SK-N-MC (cell line): ENCODE results near the gene ZNF423.

Source experiments
- DNase-seq: peaks from one replicate; pipeline ENCODE4 v3.0.0-alpha.2; 2011; ENCODE audit warnings: low read depth, low spot score
- H3K27ac ChIP-seq: fragments of 200-600 bp; sonication (generic); 2 replicates; pipeline ENCODE4 v1.5.1; 2016; ENCODE audit warnings: mixed run types
- H3K36me3 ChIP-seq: fragments of 200-600 bp; sonication (generic); 2 replicates; pipeline ENCODE4 v1.6.1; 2017; ENCODE audit warnings: antibody characterized with exemption, low read length, mixed read lengths; ENCODE audit not compliant: insufficient read depth
- H3K4me3 ChIP-seq: fragments of 200-600 bp; sonication (generic); 2 replicates; pipeline ENCODE4 v1.5.1; 2016
- H3K9ac ChIP-seq: fragments of 200-600 bp; sonication (generic); 2 replicates; pipeline ENCODE4 v1.8.0; 2017; ENCODE audit warnings: mixed run types, mixed read lengths; ENCODE audit not compliant: insufficient read length
- H3K9me3 ChIP-seq: fragments of 200-600 bp; sonication (generic); 2 replicates; pipeline ENCODE4 v1.6.1; 2017; ENCODE audit warnings: low read depth, mild to moderate bottlenecking, antibody characterized with exemption, low read length, moderate library complexity, mixed read lengths
- EZH2 ChIP-seq: fragments of 200-600 bp; sonication (generic); IDR thresholded peaks from one replicate; pipeline ENCODE4 v1.6.1; 2017; ENCODE audit warnings: antibody characterized with exemption
- FOXP2 ChIP-seq: optimal IDR thresholded peaks from 2 replicates; pipeline ENCODE3; 2011; ENCODE audit warnings: mild to moderate bottlenecking, moderate library complexity; ENCODE audit not compliant: insufficient read depth; ENCODE audit errors: extremely low read length, control extremely low read depth
- POLR2AphosphoS5 ChIP-seq: IDR thresholded peaks from 2 replicates; pipeline ENCODE4 v1.6.1; 2012; ENCODE audit warnings: mild to moderate bottlenecking, low read depth, low read length, borderline replicate concordance

Gene ZNF423

DNA sequence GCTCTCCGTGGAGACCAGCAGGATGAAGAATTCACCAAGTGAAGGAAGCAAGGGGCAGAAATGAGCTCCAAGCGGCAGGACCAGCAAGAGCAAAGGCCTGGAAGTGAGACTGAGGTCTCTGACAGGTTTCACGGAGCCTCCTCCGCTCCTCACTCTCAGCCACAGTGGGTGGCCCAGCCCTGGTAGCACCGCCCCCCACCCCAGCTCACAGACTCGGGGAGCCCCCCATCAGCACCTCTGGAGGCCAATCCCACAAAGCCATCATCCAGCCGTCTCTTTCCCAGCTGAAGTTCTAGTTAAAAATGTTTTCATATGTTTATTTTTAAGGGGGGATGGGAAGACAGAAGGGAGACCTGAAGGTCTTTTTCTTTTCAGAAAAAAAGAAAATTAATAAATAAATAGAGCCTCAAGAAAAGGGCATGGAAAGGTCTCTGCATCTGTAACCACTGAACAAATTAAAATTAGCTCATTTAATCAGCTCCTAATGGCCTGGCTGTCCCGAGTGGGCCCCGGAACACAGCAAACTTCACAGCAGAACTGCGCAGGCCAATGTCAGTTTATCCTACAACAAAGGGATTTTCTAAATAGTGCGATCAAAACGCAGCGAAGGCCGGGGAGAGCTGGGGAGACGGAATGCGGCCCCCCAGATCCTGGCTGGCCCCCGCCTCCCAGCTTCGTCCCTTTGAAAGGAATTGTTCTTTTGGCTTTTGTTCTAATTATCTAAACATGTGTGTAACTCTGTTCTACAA is 190.3 kb downstream of the ZNF423 start:
- H3K4me3 ChIP-seq, result no peak overlapping the region
- no peak overlapping the region for H3K9ac ChIP-seq
- H3K36me3 ChIP-seq, result no peaks in the 10 kb centered on the region
- TF ChIP-seq POLR2AphosphoS5, result no peak
- no peak for TF ChIP-seq EZH2
- TF ChIP-seq FOXP2, result no peak
- DNase-seq, result no peak
- no peak overlapping the region for H3K27ac ChIP-seq
- H3K9me3 ChIP-seq, result no peaks in the 10 kb centered on the region

DNA sequence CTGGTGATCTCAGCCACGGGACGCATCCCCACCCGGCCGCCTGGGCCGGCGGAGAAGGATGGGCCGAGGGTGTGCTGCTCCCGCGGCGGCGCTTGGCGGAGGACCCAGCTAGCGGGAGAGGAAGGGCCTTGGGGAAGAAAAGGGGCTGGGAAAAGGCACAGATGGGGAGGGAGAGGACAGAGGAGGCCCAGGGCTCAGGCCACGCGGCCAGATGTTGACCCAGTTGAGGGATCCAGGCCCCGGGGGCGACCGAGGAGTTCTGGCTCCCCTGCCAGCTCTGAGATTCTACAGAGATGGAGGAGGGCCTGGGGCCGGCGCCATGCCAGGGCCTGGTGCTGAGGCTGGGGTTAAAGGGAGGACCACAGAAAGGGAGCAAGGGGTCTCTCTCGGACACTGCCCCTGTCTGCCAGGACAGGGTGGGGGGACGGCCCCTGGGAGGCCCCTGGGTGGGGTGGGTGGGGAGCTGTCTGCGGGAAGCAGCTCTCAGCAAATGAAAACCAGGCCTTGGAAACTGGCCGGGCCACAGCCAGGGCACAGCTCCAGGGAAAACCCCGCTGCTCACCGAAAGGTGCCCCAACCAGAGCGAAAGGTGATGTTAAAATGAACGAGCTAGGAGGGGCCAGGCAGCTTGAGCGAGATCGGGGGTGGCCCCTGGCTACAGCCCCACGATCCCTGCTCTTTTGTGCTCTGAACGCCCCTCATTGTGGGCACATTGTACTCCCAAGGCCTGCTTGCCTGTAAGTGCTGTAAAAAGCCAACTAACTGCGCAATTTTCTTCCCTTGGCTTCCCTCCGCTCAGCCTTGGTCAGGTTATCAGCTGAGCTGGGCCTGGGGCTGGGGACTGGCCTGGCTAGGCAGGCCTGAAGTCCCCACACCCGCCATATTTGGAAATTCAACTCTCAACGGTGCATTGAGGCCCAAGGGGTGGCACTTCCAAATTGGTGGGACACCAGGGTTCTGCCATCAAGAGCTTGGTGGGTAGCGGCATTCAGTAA is 191.4 kb downstream of the ZNF423 start:
- Histone ChIP-seq H3K9me3 (no peaks in the 10 kb centered on the region), H3K9ac (no peak overlapping the region), H3K36me3 (no peaks in the 10 kb centered on the region), H3K4me3 (no peak overlapping the region), H3K27ac (no peak overlapping the region)
- DNase-seq, result no peak
- TF ChIP-seq POLR2AphosphoS5 (no peak), EZH2 (no peak), FOXP2 (no peak)

DNA sequence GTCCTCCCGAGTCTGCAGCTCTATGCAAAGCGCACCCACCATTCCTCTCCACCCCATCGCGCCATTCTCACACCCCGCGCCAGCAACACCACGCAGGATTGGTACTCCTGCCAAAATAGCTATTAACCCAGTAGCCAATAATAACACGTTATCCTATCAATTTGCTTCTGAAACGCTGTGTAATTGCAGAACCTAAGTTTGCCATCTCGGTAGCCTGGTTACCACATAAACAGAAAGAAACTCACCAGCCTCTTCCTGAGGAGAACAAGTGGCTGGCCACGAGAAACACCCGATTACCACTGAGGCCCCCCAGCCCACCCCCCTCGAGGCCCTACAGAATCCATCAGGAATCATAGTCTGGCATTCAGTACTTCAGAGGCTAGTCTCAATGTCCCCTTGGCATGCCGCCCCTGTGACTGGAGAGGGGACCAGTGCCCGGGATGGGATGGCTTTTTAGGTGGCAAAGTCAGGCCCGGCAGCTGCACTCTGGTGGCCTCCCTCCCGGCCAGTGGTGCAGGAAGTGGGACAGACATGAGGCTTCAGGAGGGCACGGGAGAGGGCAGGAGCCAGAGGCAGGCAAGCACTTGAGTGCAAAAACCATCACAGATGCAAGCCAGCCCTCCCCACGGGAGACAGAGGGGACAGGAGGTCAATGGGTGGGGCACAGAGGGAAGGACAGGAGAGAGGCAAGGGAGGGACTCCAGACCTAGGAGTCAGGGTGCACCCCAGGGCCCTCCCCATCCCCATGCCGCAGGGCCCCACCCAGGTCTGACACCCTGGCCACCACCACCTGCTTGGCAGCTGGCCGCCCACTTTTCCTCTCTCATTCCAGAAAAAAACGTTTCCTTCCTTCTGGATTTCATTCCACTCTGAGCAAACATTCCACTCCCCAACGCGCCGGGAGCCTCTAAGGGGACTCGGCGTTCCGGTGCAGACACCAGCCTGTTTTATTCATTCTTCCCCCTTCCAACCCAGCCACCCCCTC is 192.5 kb downstream of the ZNF423 start:
- Histone ChIP-seq H3K4me3 (no peak overlapping the region), H3K9ac (no peak overlapping the region), H3K36me3 (no peaks in the 10 kb centered on the region), H3K9me3 (no peaks in the 10 kb centered on the region), H3K27ac (no peak overlapping the region)
- no peak for DNase-seq
- TF ChIP-seq POLR2AphosphoS5 (no peak), FOXP2 (no peak), EZH2 (no peak)

DNA sequence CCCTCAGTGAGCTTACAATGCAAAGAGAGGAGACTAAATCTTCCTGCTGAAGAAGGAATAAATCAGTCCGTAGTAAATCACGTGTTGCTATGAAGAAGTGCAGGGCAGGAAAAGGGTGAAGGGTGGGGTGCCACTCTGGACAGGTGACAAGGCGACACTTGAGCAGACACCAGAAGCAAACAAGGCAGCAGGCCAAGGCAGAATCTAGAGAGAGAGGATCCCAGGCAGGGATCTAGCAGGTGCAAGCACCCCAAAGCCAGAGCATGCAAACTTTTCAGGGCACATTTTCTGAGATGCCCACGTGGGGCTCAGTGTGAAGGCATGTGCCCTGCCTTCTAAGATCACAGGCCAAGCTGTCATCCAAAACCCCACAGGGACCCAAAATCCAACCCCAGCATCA is 193.3 kb downstream of the ZNF423 start:
- Histone ChIP-seq H3K9me3 (no peaks in the 10 kb centered on the region), H3K36me3 (no peaks in the 10 kb centered on the region), H3K4me3 (no peak overlapping the region), H3K27ac (no peak overlapping the region), H3K9ac (no peak overlapping the region)
- TF ChIP-seq POLR2AphosphoS5 (no peak), EZH2 (no peak), FOXP2 (no peak)
- no peak for DNase-seq

DNA sequence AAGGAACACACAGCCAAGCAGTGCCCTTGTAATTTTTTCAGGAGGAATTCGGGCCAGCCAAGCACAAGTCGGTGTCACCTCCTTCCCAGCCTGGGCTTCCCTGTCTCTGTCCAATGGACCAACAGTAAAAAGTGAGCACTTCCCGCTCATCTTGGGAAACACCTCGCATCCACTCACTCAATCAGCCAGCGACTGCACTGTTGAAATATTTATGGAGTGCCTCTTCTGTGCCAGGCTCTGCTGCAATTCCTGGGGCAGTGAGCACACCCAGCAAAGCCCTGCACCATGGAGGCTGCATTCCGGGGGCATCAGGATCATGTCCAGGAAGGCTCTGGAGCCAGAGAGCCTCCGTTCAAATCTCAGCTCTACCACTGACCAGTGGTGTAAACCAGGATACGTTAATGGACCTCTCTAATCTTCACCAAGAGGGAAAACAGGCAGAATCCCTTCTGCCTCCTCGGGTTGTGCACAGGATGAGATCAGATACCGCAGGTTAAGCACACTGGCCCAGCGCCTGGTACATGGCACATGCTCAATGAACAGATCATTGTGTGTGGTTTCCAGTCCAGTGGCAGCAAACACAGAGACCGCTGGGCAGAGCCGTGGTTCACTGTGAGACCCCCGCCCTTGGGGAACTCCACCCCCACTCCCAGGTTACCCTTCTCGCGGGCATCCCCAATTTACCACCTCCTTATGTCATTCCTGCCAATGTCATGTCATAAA is 194.3 kb downstream of the ZNF423 start:
- no peak for DNase-seq
- H3K27ac ChIP-seq, result no peak overlapping the region
- H3K9ac ChIP-seq, result no peak overlapping the region
- no peak overlapping the region for H3K4me3 ChIP-seq
- H3K36me3 ChIP-seq, result no peaks in the 10 kb centered on the region
- no peak for TF ChIP-seq POLR2AphosphoS5
- no peak for TF ChIP-seq FOXP2
- TF ChIP-seq EZH2, result no peak
- H3K9me3 ChIP-seq, result no peaks in the 10 kb centered on the region

DNA sequence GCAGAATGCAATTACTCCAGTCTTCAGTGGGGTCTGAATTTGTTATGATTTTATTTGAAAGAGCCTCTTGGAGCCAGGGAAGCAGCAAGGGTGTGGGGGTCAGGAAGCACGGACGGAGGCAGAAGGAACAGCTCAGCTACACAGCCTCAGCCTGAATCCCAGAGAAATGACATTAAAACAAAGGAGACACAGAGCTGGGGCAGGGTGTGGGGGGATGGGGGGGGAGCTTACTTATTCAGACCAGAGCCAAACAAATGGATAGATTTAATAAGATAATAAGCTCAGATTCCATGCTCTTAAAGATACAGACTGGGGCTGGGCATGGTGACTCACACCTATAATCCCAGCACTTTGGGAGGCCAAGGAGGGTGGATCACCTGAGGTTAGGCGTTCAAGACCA is 195.3 kb downstream of the ZNF423 start:
- H3K9me3 ChIP-seq, result no peaks in the 10 kb centered on the region
- TF ChIP-seq POLR2AphosphoS5 (no peak), EZH2 (no peak), FOXP2 (no peak)
- DNase-seq, result no peak
- no peak overlapping the region for H3K27ac ChIP-seq
- H3K9ac ChIP-seq, result no peak overlapping the region
- no peaks in the 10 kb centered on the region for H3K36me3 ChIP-seq
- H3K4me3 ChIP-seq, result no peak overlapping the region

DNA sequence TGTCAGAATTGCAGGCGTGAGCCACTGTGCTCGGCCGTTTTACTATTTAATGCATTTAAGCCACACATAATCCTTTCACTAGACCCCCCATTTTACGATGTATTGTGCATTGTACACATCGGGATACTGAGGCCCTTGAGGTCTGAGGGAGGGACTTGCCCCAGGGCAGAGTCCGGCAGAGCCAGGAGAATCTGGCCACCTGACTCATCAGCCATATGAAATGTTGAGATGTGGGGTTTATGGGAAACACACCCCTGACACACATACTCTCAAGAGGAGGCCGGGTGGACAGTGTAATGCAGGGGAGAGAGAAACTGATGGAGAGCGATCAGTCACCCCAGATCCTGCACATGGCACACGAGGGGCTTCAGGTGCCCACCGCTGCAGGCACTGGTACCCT is 196.6 kb downstream of the ZNF423 start:
- Histone ChIP-seq H3K9ac (no peak overlapping the region), H3K27ac (no peak overlapping the region), H3K36me3 (no peaks in the 10 kb centered on the region), H3K9me3 (no peaks in the 10 kb centered on the region), H3K4me3 (no peak overlapping the region)
- TF ChIP-seq FOXP2 (no peak), POLR2AphosphoS5 (no peak), EZH2 (no peak)
- no peak for DNase-seq
